HFF-Myc (cell line): Measurements from ENCODE around the gene SREBF2.
"Not testable (repeated sequence)": the region's sequence is repeated elsewhere in the genome, so short reads cannot be mapped to it uniquely, and the experiment has no call there.

Source experiments
- DNase-seq: peaks from one replicate; pipeline ENCODE4 v3.0.0-alpha.2; 2011; ENCODE audit warnings: low read depth; ENCODE audit errors: extremely low read depth
- H3K4me3 ChIP-seq: replicated peaks from 2 replicates; pipeline ENCODE4 v1.5.1; 2011; ENCODE audit warnings: low read depth, mild to moderate bottlenecking, control low read depth, low read length
- CTCF ChIP-seq: IDR thresholded peaks from 2 replicates; pipeline ENCODE4 v1.5.1; 2012; ENCODE audit warnings: mild to moderate bottlenecking, low read depth, low read length, control low read depth; ENCODE audit errors: missing control alignments

SREBF2 gene

GRCh38 chr22:41862530-41863266, 29.8 kb downstream of the SREBF2 start:
- no peak overlapping the region for H3K4me3 ChIP-seq

GRCh38 chr22:41863472-41863871, 30.6 kb downstream of the SREBF2 start:
- H3K4me3 ChIP-seq: no peak overlapping the region

More at GRCh38 chr22:41862530-41863266, 29.8 kb downstream of the SREBF2 start:
- no peak for TF ChIP-seq CTCF
- no peak for DNase-seq

GRCh38 chr22:41868556-41868955, 35.7 kb downstream of the SREBF2 start:
- no peak for TF ChIP-seq CTCF
- H3K4me3 ChIP-seq: no peak overlapping the region
- no peak for DNase-seq

More at GRCh38 chr22:41863472-41863871, 30.6 kb downstream of the SREBF2 start:
- no peak for DNase-seq
- TF ChIP-seq CTCF: no peak

GRCh38 chr22:41870081-41870480, 37.2 kb downstream of the SREBF2 start:
- not testable (repeated sequence) for DNase-seq, H3K4me3 ChIP-seq

GRCh38 chr22:41870786-41871185, 37.9 kb downstream of the SREBF2 start:
- TF ChIP-seq CTCF: no peak
- DNase-seq: no peak

GRCh38 chr22:41873391-41873790, 40.5 kb downstream of the SREBF2 start:
- no peak for DNase-seq
- no peak overlapping the region for H3K4me3 ChIP-seq
- TF ChIP-seq CTCF: no peak

More at GRCh38 chr22:41870786-41871185, 37.9 kb downstream of the SREBF2 start:
- H3K4me3 ChIP-seq: no peak overlapping the region

GRCh38 chr22:41874090-41874489, 41.2 kb downstream of the SREBF2 start:
- TF ChIP-seq CTCF: no peak
- no peak overlapping the region for H3K4me3 ChIP-seq
- DNase-seq: no peak
